ENCODE data around the gene ST3GAL6.

DNA sequence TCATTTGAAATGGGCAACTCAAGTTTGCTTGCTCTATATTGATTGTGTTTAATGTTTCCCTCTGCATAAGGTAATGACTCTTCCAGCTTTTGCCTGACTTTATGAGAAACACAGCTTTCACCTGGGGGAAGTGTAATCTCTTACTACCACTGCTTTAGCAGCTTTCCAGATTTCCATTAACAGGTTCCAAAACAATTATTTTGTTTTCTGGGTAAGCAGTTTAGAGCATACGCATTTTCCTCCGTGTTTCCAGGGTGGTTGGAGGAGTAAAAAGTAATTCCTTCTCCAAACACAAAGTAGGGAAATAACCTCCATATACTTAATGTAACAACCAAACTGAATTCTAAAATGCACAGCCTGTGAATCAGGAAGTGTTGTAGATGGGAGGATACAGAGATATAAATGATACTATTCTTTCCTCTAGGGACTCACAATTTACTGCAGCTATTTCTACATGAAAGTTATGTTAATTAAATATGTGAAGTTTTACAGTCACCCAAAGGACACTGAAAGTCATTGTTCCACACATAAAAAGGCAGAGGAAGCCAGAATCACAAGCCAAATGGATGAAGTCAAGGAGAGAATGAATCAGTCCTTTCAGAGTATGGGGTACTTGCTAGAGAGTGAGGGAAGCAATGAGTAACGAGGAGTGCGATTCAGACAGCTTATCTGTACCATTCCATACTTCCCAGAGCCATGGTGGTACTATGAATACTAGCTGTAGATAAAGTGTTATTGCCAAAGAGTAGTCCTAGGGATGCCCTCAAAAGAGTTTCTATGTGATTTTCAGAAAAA, 16.6 kb downstream of the ST3GAL6 start:
- TF ChIP-seq SMC3 (conservative IDR thresholded peaks at IDR 0.05; ENCODE audit: poor library complexity) (no peak), POLR2AphosphoS5 (IDR thresholded peaks at IDR 0.05) (no peak)
